Mesendoderm (in vitro differentiated cells): ENCODE measurements around the gene COA3.
A peak's percentile ranks its signal among the peaks of the same experiment; 100 is the strongest.

ENCODE experiments used
- DNase-seq: peaks from one replicate; pipeline ENCODE4 v3.0.0; 2013
- H2AK5ac ChIP-seq: 2 replicates; pipeline ENCODE4 v1.6.1; 2013; ENCODE audit warnings: low read length, inconsistent platforms
- H2BK120ac ChIP-seq: 2 replicates; pipeline ENCODE4 v1.6.1; 2013; ENCODE audit warnings: low read depth, mild to moderate bottlenecking, low read length, moderate library complexity, mixed read lengths
- H2BK15ac ChIP-seq: replicated peaks from 2 replicates; pipeline ENCODE4 v1.6.1; 2013; ENCODE audit warnings: low read depth, mild to moderate bottlenecking, moderate library complexity
- H2BK5ac ChIP-seq: 2 replicates; pipeline ENCODE4 v1.6.1; 2013; ENCODE audit warnings: low read length, inconsistent platforms
- H3K18ac ChIP-seq: 2 replicates; pipeline ENCODE4 v1.6.1; 2013; ENCODE audit warnings: mild to moderate bottlenecking, low read length, mixed read lengths
- H3K23ac ChIP-seq: one replicate; pipeline ENCODE4 v1.6.1; 2013; ENCODE audit warnings: low read length
- H3K27ac ChIP-seq: 2 replicates; pipeline ENCODE4 v1.5.1; 2013; ENCODE audit warnings: low read depth, mild to moderate bottlenecking, inconsistent platforms, low read length, moderate library complexity
- H3K27me3 ChIP-seq: 2 replicates; pipeline ENCODE4 v1.6.1; 2013; ENCODE audit warnings: low read length, control low read depth, mild to moderate bottlenecking, inconsistent platforms; ENCODE audit not compliant: insufficient read depth, poor library complexity
- H3K36me3 ChIP-seq: 2 replicates; pipeline ENCODE4 v1.6.1; 2013; ENCODE audit warnings: low read length, inconsistent platforms; ENCODE audit not compliant: control insufficient read depth, insufficient read depth
- H3K4ac ChIP-seq: one replicate; pipeline ENCODE4 v1.6.1; 2013; ENCODE audit warnings: low read depth, mild to moderate bottlenecking, low read length, moderate library complexity
- H3K4me1 ChIP-seq: 2 replicates; pipeline ENCODE4 v1.6.1; 2013; ENCODE audit warnings: low read depth, low read length, inconsistent platforms; ENCODE audit not compliant: control insufficient read depth
- H3K4me2 ChIP-seq: 2 replicates; pipeline ENCODE4 v1.6.1; 2013; ENCODE audit warnings: low read length
- H3K4me3 ChIP-seq: 2 replicates; pipeline ENCODE4 v1.5.1; 2013; ENCODE audit warnings: mild to moderate bottlenecking, low read length
- H3K56ac ChIP-seq: one replicate; pipeline ENCODE4 v1.6.1; 2013; ENCODE audit warnings: low read length
- H3K79me1 ChIP-seq: 2 replicates; pipeline ENCODE4 v1.6.1; 2013; ENCODE audit warnings: low read length, inconsistent platforms
- H3K79me2 ChIP-seq: 2 replicates; pipeline ENCODE4 v1.6.1; 2013; ENCODE audit warnings: mild to moderate bottlenecking, low read length; ENCODE audit not compliant: control insufficient read depth, insufficient read depth
- H3K9ac ChIP-seq: 2 replicates; pipeline ENCODE4 v1.6.1; 2013; ENCODE audit warnings: low read length, inconsistent platforms
- H4K5ac ChIP-seq: one replicate; pipeline ENCODE4 v1.6.1; 2013; ENCODE audit warnings: low read length
- H4K8ac ChIP-seq: one replicate; pipeline ENCODE4 v1.6.1; 2013; ENCODE audit warnings: low read depth, mild to moderate bottlenecking, control low read depth, low read length, moderate library complexity
- WGBS: extraction: QIAGEN DNeasy Blood & Tissue Kit; methylation state at CpG from one replicate; pipeline ENCODE4 v1.1.7; 2013; ENCODE audit warnings: low lambda C conversion rate, missing lambda C conversion rate; ENCODE audit not compliant: insufficient coverage; ENCODE audit errors: extremely low coverage; 5-methylcytosine and 5-hydroxymethylcytosine counted together

COA3 gene

DNA sequence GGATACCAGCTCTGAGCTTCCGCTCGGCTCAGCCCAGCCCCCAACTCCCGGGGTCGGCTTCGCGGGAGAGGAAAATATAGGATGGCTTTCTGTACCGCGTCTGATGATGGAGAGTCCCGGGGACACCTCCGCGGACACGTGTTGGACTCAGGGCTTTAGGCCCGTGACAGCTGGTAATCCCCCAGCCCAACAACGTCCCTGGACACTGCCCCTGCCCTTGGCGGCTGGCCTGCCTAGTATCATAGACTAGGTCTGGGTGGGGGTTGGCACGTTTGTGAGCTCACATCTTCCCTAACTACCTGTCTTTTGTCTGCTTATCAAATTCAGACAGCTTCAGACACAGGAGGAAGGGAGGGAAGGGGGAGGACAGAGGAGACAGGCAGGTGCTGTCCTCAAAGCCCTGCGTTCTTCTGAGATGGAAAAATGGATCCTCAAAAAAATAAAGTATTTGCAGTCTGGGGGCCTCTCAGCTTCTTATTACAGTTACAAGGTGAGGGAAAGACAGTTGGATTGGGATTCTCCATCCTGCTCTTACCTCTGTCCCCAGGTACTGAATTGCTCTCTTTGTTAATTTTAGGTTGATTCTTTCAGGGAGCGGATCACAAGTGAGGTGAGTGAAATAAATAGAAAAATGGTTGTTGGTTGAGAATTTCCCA lies 35.4 kb upstream of the COA3 start:
- H3K27ac ChIP-seq = no peak overlapping the region
- H3K4me3 ChIP-seq = peak overlapping the region; percentile 89
- no peak overlapping the region for H2BK15ac ChIP-seq
- H4K8ac ChIP-seq = no peak overlapping the region
- peak overlapping the region; percentile 72 for H3K23ac ChIP-seq
- no peak overlapping the region for H4K5ac ChIP-seq
- H2AK5ac ChIP-seq = peak overlapping the region; percentile 25
- peaks cover 10% of the 10 kb centered on the region for H3K36me3 ChIP-seq
- no peak overlapping the region for H2BK5ac ChIP-seq
- DNase-seq = peak; percentile 22
- H3K4me1 ChIP-seq = no peaks in the 10 kb centered on the region
- no peak overlapping the region for H3K18ac ChIP-seq
- peak overlapping the region; percentile 93 for H3K9ac ChIP-seq
- H3K27me3 ChIP-seq = no peaks in the 10 kb centered on the region
- H3K4me2 ChIP-seq = peak overlapping the region; percentile 99
- H2BK120ac ChIP-seq = no peak overlapping the region
- peak overlapping the region; percentile 97 for H3K56ac ChIP-seq
- WGBS = no CpG with 5 or more reads among the region's 18 CpGs
- peaks cover 8% of the 10 kb centered on the region for H3K79me1 ChIP-seq
- H3K79me2 ChIP-seq = peaks cover 18% of the 10 kb centered on the region
- H3K4ac ChIP-seq = peak overlapping the region; percentile 26

GRCh38 chr17:42832934-42833766 lies 34.6 kb upstream of the COA3 start, which contains the start of gene PSME3:
PSME3 (plus strand) TSS chr17:42833397; CDS start chr17:42833632, 235 bp downstream.
- H3K36me3 ChIP-seq = peaks cover 9% of the 10 kb centered on the region
- H3K79me2 ChIP-seq = peaks cover 18% of the 10 kb centered on the region
- peak within 1 kb of the TSS; percentile 93 for H3K9ac ChIP-seq
- peak within 1 kb of the TSS; percentile 25 for H2AK5ac ChIP-seq
- H3K4me2 ChIP-seq = peak within 1 kb of the TSS; percentile 99
- H3K4me3 ChIP-seq = peak within 1 kb of the TSS; percentile 89
- peaks cover 8% of the 10 kb centered on the region for H3K79me1 ChIP-seq
- H2BK5ac ChIP-seq = peak within 1 kb of the TSS; percentile 72
- H3K27me3 ChIP-seq = no peaks in the 10 kb centered on the region
- H4K8ac ChIP-seq = peak within 1 kb of the TSS; percentile 100
- H3K56ac ChIP-seq = peak within 1 kb of the TSS; percentile 97
- peak within 1 kb of the TSS; percentile 95 for H4K5ac ChIP-seq
- peak within 1 kb of the TSS; percentile 21 for H3K27ac ChIP-seq
- H2BK15ac ChIP-seq = no peak within 1 kb of the TSS
- H3K4me1 ChIP-seq = no peaks in the 10 kb centered on the region
- peak within 1 kb of the TSS; percentile 66 for H3K4ac ChIP-seq
- no CpG with 5 or more reads among the region's 71 CpGs for WGBS
- peak within 1 kb of the TSS; percentile 72 for H3K23ac ChIP-seq
- peak within 1 kb of the TSS; percentile 10 for H3K18ac ChIP-seq
- H2BK120ac ChIP-seq = no peak within 1 kb of the TSS
- peak; percentile 95 for DNase-seq

- no peak overlapping the region for H2AK5ac ChIP-seq
- no peak overlapping the region for H3K27ac ChIP-seq
- H2BK15ac ChIP-seq = no peak overlapping the region
- H3K23ac ChIP-seq = no peak overlapping the region
- DNase-seq = no peak
- peaks cover 18% of the 10 kb centered on the region for H3K79me2 ChIP-seq
- peaks cover 2% of the 10 kb centered on the region for H3K36me3 ChIP-seq
- H2BK5ac ChIP-seq = peak overlapping the region; percentile 62
- no peaks in the 10 kb centered on the region for H3K27me3 ChIP-seq
- WGBS = no CpG with 5 or more reads among the region's 9 CpGs
- H3K79me1 ChIP-seq = peaks cover 8% of the 10 kb centered on the region
- no peak overlapping the region for H2BK120ac ChIP-seq
- peak overlapping the region; percentile 63 for H4K5ac ChIP-seq
- H3K4me3 ChIP-seq = peak overlapping the region; percentile 89
- H3K4me1 ChIP-seq = no peaks in the 10 kb centered on the region
- peak overlapping the region; percentile 97 for H3K56ac ChIP-seq
- H3K4ac ChIP-seq = peak overlapping the region; percentile 66
- peak overlapping the region; percentile 100 for H4K8ac ChIP-seq
- H3K9ac ChIP-seq = peak overlapping the region; percentile 93
- peak overlapping the region; percentile 10 for H3K18ac ChIP-seq
- peak overlapping the region; percentile 83 for H3K4me2 ChIP-seq
These were observed 33.9 kb upstream of the COA3 start for GRCh38 chr17:42832213-42832933.

DNA sequence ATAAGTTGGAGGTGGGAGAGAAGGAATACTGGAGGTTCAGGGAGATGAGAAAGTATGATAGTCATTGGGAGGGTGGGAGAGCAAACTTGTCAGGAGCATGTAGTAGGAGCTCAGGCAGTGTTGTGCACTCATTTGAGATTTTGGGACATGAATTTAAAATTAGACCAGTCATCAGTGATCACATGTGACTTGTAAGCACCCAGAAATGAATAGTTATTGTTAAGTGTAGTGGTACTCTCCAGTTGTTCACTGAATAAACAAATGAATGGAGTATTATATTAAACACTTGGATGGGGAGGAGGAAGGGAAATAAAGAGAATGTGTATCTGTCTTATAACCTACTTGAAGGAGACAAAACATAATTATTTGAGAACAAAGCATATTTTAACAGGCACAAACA lies 32.5 kb upstream of the COA3 start:
- Histone ChIP-seq H4K8ac (no peak overlapping the region), H3K9ac (no peak overlapping the region), H3K79me2 (peaks cover 17% of the 10 kb centered on the region), H3K27ac (no peak overlapping the region), H3K27me3 (no peaks in the 10 kb centered on the region), H2AK5ac (no peak overlapping the region), H3K23ac (no peak overlapping the region), H3K4me1 (no peaks in the 10 kb centered on the region), H3K18ac (no peak overlapping the region), H3K4ac (no peak overlapping the region), H2BK5ac (no peak overlapping the region), H2BK15ac (no peak overlapping the region), H3K56ac (no peak overlapping the region), H2BK120ac (no peak overlapping the region), H3K4me3 (no peak overlapping the region), H3K79me1 (peaks cover 8% of the 10 kb centered on the region), H3K36me3 (no peaks in the 10 kb centered on the region), H4K5ac (no peak overlapping the region), H3K4me2 (no peak overlapping the region)
- DNase-seq = no peak

DNA sequence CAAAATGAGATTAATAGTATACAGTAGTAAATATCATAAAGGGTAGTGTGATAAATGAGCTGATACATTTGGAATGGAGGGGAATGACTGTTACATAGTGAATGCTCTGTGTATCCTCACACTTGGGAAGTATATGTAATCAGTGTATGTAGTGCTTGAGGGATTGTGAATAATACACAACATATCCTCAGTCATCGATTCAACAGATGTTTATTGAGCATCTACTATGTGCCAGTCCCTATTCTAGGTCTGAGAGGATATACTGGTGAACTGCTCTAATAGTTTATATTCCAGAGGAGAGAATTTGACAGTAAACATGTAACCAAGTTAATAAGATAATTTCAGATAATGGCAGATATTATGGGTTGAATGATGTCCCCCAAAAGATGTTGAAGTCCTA lies 29.0 kb upstream of the COA3 start:
- Histone ChIP-seq H3K27me3 (no peaks in the 10 kb centered on the region), H3K4me3 (no peak overlapping the region), H3K23ac (no peak overlapping the region), H3K4me1 (no peaks in the 10 kb centered on the region), H3K9ac (no peak overlapping the region), H2BK120ac (no peak overlapping the region), H3K79me1 (peaks cover 6% of the 10 kb centered on the region), H3K27ac (no peak overlapping the region), H2AK5ac (no peak overlapping the region), H3K4me2 (no peak overlapping the region), H3K79me2 (peaks cover 6% of the 10 kb centered on the region), H3K18ac (no peak overlapping the region), H3K36me3 (no peaks in the 10 kb centered on the region), H2BK5ac (no peak overlapping the region), H3K4ac (no peak overlapping the region), H4K8ac (no peak overlapping the region), H3K56ac (no peak overlapping the region), H2BK15ac (no peak overlapping the region), H4K5ac (no peak overlapping the region)
- DNase-seq = no peak
- WGBS = no CpG with 5 or more reads among the region's 1 CpG
